Endothelial cell (in vitro differentiated cells): Measurements from ENCODE around the gene ICAM4. TPM values are rescaled to one million over a fixed set of nuclear protein-coding genes. Genes with fewer than 3 reads are reported as not detected.

Source experiments
- DNase-seq: peaks from one replicate; pipeline ENCODE4 v3.0.0; 2021; ENCODE audit warnings: low spot score
- H3K27ac Mint-ChIP-seq: one replicate; pipeline ENCODE4 v1.8.0; 2021; ENCODE audit warnings: mixed read lengths, inconsistent platforms; ENCODE audit not compliant: unreplicated experiment
- H3K27me3 Mint-ChIP-seq: one replicate; pipeline ENCODE4 v1.8.0; 2021; ENCODE audit warnings: mild to moderate bottlenecking, moderate library complexity, mixed read lengths, inconsistent platforms; ENCODE audit not compliant: unreplicated experiment
- H3K36me3 Mint-ChIP-seq: one replicate; pipeline ENCODE4 v1.8.0; 2021; ENCODE audit warnings: mild to moderate bottlenecking, low read depth, mixed read lengths, inconsistent platforms; ENCODE audit not compliant: unreplicated experiment
- H3K4me1 Mint-ChIP-seq: one replicate; pipeline ENCODE4 v1.8.0; 2021; ENCODE audit warnings: mild to moderate bottlenecking, mixed read lengths, inconsistent platforms; ENCODE audit not compliant: unreplicated experiment
- H3K4me3 Mint-ChIP-seq: one replicate; pipeline ENCODE4 v1.8.0; 2021; ENCODE audit warnings: mild to moderate bottlenecking, mixed read lengths, inconsistent platforms; ENCODE audit not compliant: unreplicated experiment
- H3K9me3 Mint-ChIP-seq: one replicate; pipeline ENCODE4 v1.8.0; 2021; ENCODE audit warnings: mixed read lengths, inconsistent platforms; ENCODE audit not compliant: unreplicated experiment
- total RNA-seq: library from RNA; stranded (reverse); fragmentation: NEBNext Ultra II Directional; extraction: Animal tissue kit (Norgen Biotek cat#: 25700); gene quantifications from one replicate; pipeline ENCODE4 v1.2.1, GENCODE V29; 2021; ENCODE audit not compliant: unreplicated experiment
- TF ChIP-seq, protein P1 (sequence below): fragments of 200-600 bp; sonication (generic); IDR thresholded peaks from one replicate; pipeline ENCODE4 v1.5.0; 2021; ENCODE audit warnings: antibody characterized with exemption; ENCODE audit not compliant: unreplicated experiment

Gene ICAM4
- total RNA-seq, 1 donor from 2014 or later: 0.36 TPM

DNA sequence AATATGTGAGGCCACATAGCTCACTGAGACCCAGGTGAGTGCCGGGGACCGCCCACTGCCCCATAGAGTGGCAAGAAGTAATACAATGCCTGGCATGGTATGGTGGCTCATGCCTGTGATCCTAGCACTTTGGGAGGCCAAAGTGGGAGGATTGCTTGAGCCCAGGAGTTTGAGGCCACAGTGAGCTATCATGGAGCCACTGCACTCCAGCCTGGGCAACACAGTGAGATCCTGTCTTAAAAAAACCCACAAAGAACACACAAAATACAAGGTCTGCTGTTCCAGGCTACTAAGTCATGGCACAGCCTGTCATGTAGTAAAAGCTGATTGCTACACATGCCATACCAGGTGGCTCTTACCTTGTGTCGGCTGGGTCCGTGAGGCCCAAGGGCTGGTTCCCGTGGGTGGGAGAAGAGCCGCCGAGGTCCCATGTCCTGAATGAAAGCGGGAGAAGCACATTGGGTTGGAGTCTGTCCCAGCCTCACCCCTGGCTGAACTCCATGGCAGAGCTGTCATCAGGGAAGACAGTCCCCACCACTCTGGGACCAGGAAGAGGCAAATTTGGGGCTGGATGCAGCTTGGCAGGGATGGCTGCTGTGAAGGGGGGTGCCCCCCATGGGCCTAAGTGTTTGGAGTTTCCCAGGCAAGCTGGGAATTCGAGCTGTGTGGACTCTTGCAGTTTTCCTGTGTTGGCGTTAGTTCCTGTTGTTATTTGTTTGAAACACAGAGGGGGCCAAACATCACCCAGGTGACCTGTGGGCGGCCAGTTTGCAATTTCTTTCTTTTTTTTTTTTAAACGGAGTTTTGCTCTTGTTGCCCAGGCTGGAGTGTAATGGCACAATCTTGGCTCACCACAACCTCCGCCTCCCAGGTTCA lies 32.3 kb downstream of the ICAM4 start:
- Mint-ChIP-seq H3K4me1 (peaks cover 6% of the 10 kb centered on the region), H3K27ac (no peak overlapping the region), H3K27me3 (peaks cover 12% of the 10 kb centered on the region), H3K4me3 (no peak overlapping the region), H3K36me3 (peaks cover 24% of the 10 kb centered on the region), H3K9me3 (no peaks in the 10 kb centered on the region)
- TF ChIP-seq, protein P1, sequence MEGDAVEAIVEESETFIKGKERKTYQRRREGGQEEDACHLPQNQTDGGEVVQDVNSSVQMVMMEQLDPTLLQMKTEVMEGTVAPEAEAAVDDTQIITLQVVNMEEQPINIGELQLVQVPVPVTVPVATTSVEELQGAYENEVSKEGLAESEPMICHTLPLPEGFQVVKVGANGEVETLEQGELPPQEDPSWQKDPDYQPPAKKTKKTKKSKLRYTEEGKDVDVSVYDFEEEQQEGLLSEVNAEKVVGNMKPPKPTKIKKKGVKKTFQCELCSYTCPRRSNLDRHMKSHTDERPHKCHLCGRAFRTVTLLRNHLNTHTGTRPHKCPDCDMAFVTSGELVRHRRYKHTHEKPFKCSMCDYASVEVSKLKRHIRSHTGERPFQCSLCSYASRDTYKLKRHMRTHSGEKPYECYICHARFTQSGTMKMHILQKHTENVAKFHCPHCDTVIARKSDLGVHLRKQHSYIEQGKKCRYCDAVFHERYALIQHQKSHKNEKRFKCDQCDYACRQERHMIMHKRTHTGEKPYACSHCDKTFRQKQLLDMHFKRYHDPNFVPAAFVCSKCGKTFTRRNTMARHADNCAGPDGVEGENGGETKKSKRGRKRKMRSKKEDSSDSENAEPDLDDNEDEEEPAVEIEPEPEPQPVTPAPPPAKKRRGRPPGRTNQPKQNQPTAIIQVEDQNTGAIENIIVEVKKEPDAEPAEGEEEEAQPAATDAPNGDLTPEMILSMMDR: no peak
- DNase-seq: no peak

DNA sequence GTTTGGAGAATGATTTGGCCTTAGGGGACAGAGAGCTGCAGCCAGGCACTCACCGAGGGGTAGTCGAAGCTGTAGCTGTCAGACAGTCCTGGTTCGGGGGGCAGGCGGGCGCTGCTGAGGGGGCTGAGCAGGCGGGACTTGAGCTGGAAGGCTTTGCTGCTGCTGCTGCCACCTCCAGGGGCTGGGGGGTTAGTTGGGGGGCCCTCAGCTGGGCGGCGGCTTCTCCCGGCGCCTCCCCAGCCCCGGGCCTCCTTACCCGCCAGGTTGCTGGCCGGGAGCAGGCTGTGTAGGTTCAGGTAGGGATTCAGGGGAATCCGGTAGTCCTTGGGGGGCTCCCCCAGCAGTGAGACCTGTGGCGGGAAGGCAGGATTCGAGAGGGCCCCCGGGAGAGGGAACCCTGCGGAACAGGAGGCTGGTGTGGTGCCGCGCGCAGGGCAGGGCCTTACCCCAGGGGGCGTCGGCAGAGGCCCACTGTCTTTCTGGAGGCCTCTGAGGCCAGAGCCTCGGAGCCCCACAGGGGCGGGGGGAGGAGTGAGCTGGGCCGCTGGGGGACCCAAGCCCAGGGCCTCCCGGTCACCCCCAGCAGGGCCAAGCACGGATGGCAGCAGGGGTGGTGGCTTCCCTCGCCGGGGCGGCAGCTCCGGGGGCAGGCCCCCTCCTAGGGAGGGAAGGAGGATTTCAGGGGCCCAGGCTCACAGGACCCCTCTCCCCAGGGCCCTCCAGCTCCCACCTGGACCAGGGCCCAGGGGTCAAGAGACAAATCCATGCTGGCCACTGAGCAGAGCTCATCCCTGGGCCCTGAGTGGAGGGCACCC lies 34.1 kb downstream of the ICAM4 start:
- no peaks in the 10 kb centered on the region for H3K4me1 Mint-ChIP-seq
- no peaks in the 10 kb centered on the region for H3K9me3 Mint-ChIP-seq
- H3K27me3 Mint-ChIP-seq: peaks cover 10% of the 10 kb centered on the region
- DNase-seq: no peak
- H3K4me3 Mint-ChIP-seq: no peak overlapping the region
- H3K36me3 Mint-ChIP-seq: peaks cover 18% of the 10 kb centered on the region
- TF ChIP-seq, protein P1: no peak
- H3K27ac Mint-ChIP-seq: no peak overlapping the region

DNA sequence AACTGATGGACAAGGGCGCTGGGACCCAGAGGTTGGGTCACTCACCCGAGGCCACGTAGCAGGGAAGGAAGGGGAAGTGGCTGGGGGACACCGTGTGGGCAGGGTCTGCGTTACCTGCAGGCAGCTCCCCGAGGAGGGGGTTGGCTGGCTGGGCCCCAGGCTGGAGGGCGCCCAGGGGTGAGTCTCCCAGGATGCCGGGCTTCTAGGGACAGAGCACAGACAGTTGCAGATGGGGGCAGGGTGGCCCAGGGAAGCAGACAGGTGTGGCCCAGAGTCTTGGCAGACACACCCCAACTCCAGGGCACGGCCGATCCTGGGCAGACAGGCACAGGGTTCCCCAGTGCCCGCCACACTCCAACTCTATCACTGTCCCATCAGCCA lies 34.7 kb downstream of the ICAM4 start:
- Mint-ChIP-seq H3K9me3 (no peaks in the 10 kb centered on the region), H3K4me3 (no peak overlapping the region)
- DNase-seq: no peak

DNA sequence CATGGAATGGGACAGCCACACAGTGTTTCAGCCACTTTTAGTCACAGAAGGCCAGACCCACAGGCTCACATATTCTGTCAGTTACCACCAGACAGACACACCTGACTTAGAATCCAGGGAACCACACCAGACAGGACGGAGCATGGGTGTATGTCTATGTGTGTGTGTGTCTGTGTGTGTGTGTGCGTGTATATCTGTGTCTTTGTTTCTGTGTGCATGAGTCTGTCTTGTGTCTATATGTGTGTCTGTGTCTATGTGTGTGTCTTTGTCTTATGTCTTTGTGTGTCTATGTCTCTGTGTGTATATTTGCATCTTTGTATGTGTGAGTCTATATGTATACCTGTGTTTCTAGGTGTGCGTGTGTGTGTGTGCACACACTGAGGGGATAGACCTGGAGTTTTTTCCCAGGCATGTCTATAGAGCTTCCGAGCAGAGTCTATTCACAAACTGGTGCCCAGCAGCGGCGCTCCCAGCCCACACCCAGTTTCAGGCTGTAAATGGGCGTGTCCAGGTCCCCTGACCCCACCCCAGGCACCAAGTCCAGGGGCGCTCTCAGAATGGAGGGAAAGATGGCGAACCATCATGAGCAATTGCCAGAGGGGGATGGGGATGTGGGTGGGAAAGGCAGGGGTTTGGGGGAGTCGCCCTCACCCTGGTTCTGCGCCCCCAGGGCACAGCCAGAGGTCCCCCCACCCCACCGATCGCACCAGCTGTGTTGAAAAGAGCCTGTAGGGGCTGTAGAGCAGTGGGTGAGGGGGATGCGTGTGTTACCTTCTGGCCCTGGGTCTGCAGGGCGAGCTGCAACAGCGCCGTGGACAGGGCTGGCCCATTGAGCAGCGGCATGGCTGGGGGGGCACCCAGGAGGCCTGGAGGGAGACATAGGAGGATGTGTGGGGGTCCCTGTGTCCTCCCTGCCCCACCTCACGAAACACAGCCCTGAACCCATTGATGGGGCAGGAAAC lies 35.4 kb downstream of the ICAM4 start:
- TF ChIP-seq, protein P1: no peak
- Mint-ChIP-seq H3K27me3 (peaks cover 7% of the 10 kb centered on the region), H3K27ac (no peak overlapping the region), H3K4me3 (peak overlapping the region; percentile 35), H3K36me3 (peaks cover 18% of the 10 kb centered on the region), H3K4me1 (no peaks in the 10 kb centered on the region), H3K9me3 (no peaks in the 10 kb centered on the region)
- no peak for DNase-seq

More for the DNA sequence above, 34.7 kb downstream of the ICAM4 start:
- Mint-ChIP-seq H3K27ac (no peak overlapping the region), H3K36me3 (peaks cover 18% of the 10 kb centered on the region), H3K27me3 (peaks cover 8% of the 10 kb centered on the region), H3K4me1 (no peaks in the 10 kb centered on the region)
- TF ChIP-seq, protein P1: no peak
